ENCODE results near the gene KIF2A.
A peak's percentile ranks its signal among the peaks of the same experiment; 100 is the strongest.

KIF2A gene

DNA sequence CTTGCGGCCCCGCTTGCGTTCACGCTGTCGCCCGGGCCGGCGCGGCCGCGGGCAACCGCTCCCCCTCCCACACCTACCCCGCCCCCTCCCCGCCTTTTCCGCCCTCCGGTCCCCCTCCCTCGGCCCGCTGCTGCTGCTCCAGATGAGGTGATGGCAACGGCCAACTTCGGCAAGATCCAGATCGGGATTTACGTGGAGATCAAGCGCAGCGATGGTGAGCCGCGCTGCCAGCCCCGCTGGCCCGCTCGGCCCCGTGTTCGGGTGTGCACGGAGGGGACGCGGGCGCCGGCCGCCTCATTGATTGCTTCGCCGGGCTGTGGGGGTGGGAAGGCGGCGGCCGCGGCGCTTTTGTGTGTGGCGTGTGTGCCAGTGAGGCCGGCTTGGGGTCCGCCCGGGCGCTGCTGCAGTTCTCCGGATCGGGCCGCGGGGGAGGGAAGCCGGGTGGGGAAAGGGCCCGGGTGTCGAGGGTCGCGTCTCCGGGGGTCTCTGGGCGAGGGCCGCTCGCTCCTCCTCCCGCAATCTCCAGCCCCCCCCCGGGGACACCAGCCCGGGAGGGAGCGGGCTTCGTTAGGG lies 403 bp downstream of the KIF2A start:
- TF ChIP-seq, protein P1, sequence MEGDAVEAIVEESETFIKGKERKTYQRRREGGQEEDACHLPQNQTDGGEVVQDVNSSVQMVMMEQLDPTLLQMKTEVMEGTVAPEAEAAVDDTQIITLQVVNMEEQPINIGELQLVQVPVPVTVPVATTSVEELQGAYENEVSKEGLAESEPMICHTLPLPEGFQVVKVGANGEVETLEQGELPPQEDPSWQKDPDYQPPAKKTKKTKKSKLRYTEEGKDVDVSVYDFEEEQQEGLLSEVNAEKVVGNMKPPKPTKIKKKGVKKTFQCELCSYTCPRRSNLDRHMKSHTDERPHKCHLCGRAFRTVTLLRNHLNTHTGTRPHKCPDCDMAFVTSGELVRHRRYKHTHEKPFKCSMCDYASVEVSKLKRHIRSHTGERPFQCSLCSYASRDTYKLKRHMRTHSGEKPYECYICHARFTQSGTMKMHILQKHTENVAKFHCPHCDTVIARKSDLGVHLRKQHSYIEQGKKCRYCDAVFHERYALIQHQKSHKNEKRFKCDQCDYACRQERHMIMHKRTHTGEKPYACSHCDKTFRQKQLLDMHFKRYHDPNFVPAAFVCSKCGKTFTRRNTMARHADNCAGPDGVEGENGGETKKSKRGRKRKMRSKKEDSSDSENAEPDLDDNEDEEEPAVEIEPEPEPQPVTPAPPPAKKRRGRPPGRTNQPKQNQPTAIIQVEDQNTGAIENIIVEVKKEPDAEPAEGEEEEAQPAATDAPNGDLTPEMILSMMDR (IDR thresholded peaks at IDR 0.05; ENCODE audit: borderline replicate concordance, insufficient read depth, low read depth, low read length) = no peak
- H3K4me3 ChIP-seq (ENCODE audit: low read depth, low read length) = peak overlapping the region; percentile 88

DNA sequence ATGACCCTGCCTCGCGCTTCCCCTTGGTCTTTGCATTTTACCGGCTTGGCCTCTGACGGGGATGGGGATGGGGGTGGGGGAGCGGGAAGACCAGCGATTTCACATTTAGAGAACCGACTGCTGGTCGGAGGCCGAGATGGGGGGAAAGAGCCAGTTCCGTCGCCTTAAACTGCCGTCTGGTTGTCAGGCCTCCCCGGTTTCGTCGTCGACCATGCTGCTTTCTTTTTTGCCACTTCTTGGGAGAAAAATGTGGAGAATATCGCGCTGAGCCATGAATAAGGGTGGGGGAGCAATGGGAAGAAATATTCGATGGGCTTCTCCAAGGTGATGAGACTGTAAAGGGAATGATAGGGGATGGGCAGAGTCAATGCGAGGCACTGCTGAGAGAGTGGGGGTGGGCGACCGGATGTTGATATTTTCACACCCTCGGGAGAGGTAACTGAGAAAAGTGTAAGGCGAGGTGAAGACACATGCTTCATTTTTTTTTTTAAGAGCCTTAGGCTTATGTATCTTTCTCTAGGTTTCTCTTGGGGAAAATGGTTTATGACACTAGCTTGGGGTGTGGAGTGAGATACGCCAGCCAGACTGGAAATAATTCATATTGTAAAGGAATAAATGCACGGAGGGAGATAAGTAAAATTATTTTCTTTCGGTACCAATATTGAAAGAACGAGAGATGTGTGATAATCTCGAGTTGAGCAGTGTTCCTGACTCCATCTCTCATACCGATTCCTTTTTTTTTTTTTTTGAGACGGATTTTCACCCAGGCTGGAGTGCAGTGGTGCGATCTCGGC lies 1.1 kb downstream of the KIF2A start:
- TF ChIP-seq, protein P1 (IDR thresholded peaks at IDR 0.05; ENCODE audit: borderline replicate concordance, insufficient read depth, low read depth, low read length) = no peak
- peak overlapping the region; percentile 88 for H3K4me3 ChIP-seq (ENCODE audit: low read depth, low read length)

DNA sequence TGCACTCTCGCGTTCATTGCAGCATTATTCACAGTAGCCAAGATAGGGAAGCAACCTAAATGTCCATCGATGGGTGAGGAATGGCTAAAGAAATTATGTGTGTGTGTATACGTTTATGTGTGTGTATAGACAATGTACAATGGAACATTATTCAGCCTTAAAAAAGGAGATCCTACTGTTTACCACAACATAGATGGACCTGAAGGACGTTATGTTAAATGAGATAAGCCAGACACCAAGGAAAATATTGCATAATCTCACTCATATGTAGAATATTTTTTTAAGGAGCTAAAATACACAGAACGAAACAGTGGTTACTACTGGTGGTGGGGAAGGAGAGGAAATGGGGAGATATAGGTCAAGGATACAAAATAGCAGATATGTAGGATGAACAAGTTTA lies 2.4 kb downstream of the KIF2A start:
- H3K4me3 ChIP-seq (ENCODE audit: low read depth, low read length) = no peak overlapping the region
- TF ChIP-seq, protein P1 (IDR thresholded peaks at IDR 0.05; ENCODE audit: borderline replicate concordance, insufficient read depth, low read depth, low read length) = no peak

DNA sequence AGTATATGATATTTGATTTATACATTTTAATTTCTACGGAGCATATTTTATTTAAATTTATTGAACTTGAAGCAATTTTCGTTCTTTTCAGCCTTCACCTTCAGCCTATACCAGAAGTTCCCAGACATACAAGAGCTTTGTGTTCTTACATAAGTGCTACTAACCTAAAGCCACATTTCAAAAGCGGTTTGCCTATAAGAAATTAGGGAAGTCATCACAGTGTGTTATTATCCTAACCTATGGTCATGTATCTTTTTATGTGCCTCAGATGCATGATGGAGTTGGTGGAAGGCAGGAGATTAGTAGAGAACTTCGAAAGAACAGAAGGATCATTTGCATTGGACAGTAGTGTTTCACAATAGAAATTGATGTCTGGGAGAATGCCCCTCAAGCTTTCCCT lies 3.1 kb downstream of the KIF2A start:
- H3K4me3 ChIP-seq (ENCODE audit: low read depth, low read length) = no peak overlapping the region
- TF ChIP-seq, protein P1 (IDR thresholded peaks at IDR 0.05; ENCODE audit: borderline replicate concordance, insufficient read depth, low read depth, low read length) = no peak

DNA sequence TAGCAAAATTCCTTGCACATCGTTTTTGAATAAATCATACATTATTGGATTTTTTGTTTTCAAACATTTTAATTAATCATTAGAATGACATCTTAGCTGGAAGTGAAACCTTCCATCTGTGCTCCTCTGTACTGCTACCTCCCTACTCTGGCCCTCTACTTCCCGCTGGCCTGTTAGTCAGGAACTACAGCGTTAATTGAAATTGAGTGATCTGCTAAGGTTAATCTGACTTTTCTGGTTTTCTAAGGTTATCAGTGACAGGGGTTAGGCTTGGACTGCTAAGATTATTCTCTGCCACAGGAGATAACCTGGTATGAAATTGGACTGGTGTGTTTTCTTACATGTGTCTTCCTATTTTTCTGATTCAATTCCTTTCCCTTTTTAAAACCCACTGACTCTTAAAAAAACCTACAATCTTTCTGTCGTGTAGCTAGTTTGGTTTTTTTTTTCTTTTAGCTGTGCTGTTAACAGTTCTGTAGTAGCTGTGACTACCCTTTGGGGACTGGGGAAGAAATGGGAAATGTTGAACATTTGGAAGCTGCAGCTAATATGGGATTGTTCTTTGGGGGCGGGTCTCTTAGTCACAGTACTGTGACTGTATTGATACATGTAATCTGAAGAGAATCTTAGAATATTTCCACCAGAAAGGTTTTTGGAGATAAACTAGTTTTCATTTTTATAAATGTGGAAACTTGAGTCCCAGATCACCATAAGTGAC lies 4.6 kb downstream of the KIF2A start:
- TF ChIP-seq, protein P1 (IDR thresholded peaks at IDR 0.05; ENCODE audit: borderline replicate concordance, insufficient read depth, low read depth, low read length) = no peak
- H3K4me3 ChIP-seq (ENCODE audit: low read depth, low read length) = no peak overlapping the region

DNA sequence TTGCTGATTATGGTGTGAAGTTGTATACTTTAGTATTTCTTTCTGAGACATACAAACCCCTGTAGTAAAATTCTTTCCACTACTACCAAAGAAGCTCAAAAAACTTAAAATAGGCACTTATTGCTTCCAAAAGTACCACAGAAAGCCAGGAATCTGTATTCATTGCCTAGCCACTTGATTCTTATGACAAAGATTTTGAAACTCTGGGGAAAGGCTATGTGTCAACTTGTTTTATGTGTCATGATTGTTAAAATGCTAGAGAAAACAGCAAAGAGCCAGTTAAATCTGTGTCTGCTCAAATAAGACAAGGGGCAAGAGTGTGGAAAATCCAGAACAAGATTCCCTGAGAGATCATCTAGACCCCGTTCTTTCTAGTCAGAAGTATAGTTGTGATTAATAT lies 6.0 kb downstream of the KIF2A start:
- TF ChIP-seq, protein P1 (IDR thresholded peaks at IDR 0.05; ENCODE audit: borderline replicate concordance, insufficient read depth, low read depth, low read length) = no peak

More for the DNA sequence above, 6.0 kb downstream of the KIF2A start:
- no peak overlapping the region for H3K4me3 ChIP-seq (ENCODE audit: low read depth, low read length)

Data from GM12875 (cell line).